PC-9 (cell line): ENCODE results near the gene NAP1L5. TPM values are rescaled to one million over a fixed set of nuclear protein-coding genes. Genes with fewer than 3 reads are reported as not detected.

ENCODE experiments used
- BruUV-seq: library from RNA; stranded (reverse); fragments of 400-500 nt; replicated peaks from 2 replicates; lab custom pipeline; 2021; lab: Mats Ljungman, UMichigan
- CTCF ChIA-PET: fragments of 300-600 bp; sonication (Branson Sonifier 250); formaldehyde crosslinking; loops from one replicate; lab custom pipeline; 2022; ENCODE audit warnings: antibody characterized with exemption; lab: Charles Lee
- POLR2A ChIA-PET: fragments of 300-600 bp; sonication (Branson Sonifier 250); formaldehyde crosslinking; loops from one replicate; lab custom pipeline; 2022; ENCODE audit warnings: antibody characterized with exemption; ENCODE audit not compliant: unreplicated experiment; lab: Charles Lee
- DNase-seq, 2 experiments: peaks; one replicate each; pipeline versions ENCODE4 v3.0.0 to v3.0.0-alpha.2; 2015 to 2022; ENCODE audit warnings: mixed read lengths in 1 of 2
- H2AFZ ChIP-seq: fragments of 200-600 bp; sonication (generic); 2 replicates; pipeline ENCODE4 v1.8.1; 2017; ENCODE audit warnings: antibody characterized with exemption
- H3F3A ChIP-seq: fragments of 200-600 bp; sonication (generic); 2 replicates; pipeline ENCODE4 v1.8.1; 2017; ENCODE audit warnings: antibody characterized with exemption, mild to moderate bottlenecking, low read depth; ENCODE audit not compliant: insufficient read depth
- H3K27ac ChIP-seq: fragments of 200-600 bp; sonication (generic); 2 replicates; pipeline ENCODE4 v1.6.1; 2016; ENCODE audit warnings: mixed run types
- H3K27me3 ChIP-seq: fragments of 200-600 bp; sonication (generic); 2 replicates; pipeline ENCODE4 v1.6.1; 2016; ENCODE audit warnings: low read depth, mixed run types; ENCODE audit not compliant: insufficient read depth
- H3K36me3 ChIP-seq: fragments of 200-600 bp; sonication (generic); 2 replicates; pipeline ENCODE4 v1.6.1; 2016; ENCODE audit warnings: low read depth, mixed run types
- H3K4me1 ChIP-seq: fragments of 200-600 bp; sonication (generic); replicated peaks from 2 replicates; pipeline ENCODE4 v1.6.1; 2016; ENCODE audit warnings: mixed run types; ENCODE audit not compliant: insufficient read depth
- H3K4me2 ChIP-seq: fragments of 200-600 bp; sonication (generic); 2 replicates; pipeline ENCODE4 v1.6.1; 2017; ENCODE audit warnings: mixed run types
- H3K4me3 ChIP-seq: fragments of 200-600 bp; sonication (generic); 2 replicates; pipeline ENCODE4 v1.6.1; 2016; ENCODE audit warnings: mixed run types
- H3K79me2 ChIP-seq: fragments of 200-600 bp; sonication (generic); 2 replicates; pipeline ENCODE4 v1.6.1; 2017; ENCODE audit warnings: low read depth, mixed run types
- H3K9me2 ChIP-seq: fragments of 200-600 bp; sonication (generic); 2 replicates; pipeline ENCODE4 v1.8.1; 2017; ENCODE audit warnings: mild to moderate bottlenecking; ENCODE audit not compliant: insufficient read depth
- H3K9me3 ChIP-seq: fragments of 200-600 bp; sonication (generic); 2 replicates; pipeline ENCODE4 v1.8.1; 2016; ENCODE audit warnings: low read depth; ENCODE audit not compliant: insufficient read depth
- H4K20me1 ChIP-seq: fragments of 200-600 bp; sonication (generic); 2 replicates; pipeline ENCODE4 v1.8.1; 2017; ENCODE audit not compliant: insufficient read depth
- EZH2 ChIP-seq: fragments of 200-600 bp; sonication (generic); IDR thresholded peaks from 2 replicates; pipeline ENCODE4 v1.8.0; 2017; ENCODE audit warnings: antibody characterized with exemption, low read depth
- intact Hi-C: fragments of 100-400 bp; cut with micrococcal nuclease; formaldehyde crosslinking; loops from one replicate; pipeline ENCODE4 v1.10.0; 2022; ENCODE audit not compliant: unreplicated experiment
- total RNA-seq: library from RNA; stranded (reverse); gene quantifications from 2 replicates; pipeline ENCODE4 v1.2.3, GENCODE V29; 2021
- TF ChIP-seq, protein P1 (sequence below): fragments of 200-600 bp; sonication (generic); conservative IDR thresholded peaks from 2 replicates; pipeline ENCODE4 v1.6.1; 2017; ENCODE audit warnings: mixed run types, antibody characterized with exemption, mild to moderate bottlenecking, moderate library complexity

Gene NAP1L5
- total RNA-seq, 1 experiment from 2014 or later: 0.37 TPM

DNA sequence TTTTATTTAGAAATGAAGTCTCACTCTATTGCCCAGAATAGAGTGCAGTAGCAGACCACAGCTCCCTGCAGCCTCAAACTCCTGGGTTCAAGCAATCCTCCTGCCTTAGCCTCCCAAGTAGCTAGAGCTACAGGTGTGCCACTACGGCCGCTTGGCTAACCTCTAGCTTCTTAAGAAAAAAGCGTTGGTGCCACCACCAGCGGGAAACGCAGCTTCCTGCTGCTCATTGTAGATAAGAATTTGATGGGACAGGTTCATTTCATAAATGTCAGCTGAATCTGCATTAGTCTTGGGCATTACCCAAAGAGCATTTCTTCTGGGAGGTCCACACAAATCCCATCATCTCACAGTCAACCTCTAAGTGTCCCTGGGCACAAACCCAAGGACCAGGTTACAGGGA, 33.2 kb upstream of the NAP1L5 start:
- no peaks in the 10 kb centered on the region for H3K79me2 ChIP-seq
- TF ChIP-seq EZH2: no peak
- TF ChIP-seq, protein P1, sequence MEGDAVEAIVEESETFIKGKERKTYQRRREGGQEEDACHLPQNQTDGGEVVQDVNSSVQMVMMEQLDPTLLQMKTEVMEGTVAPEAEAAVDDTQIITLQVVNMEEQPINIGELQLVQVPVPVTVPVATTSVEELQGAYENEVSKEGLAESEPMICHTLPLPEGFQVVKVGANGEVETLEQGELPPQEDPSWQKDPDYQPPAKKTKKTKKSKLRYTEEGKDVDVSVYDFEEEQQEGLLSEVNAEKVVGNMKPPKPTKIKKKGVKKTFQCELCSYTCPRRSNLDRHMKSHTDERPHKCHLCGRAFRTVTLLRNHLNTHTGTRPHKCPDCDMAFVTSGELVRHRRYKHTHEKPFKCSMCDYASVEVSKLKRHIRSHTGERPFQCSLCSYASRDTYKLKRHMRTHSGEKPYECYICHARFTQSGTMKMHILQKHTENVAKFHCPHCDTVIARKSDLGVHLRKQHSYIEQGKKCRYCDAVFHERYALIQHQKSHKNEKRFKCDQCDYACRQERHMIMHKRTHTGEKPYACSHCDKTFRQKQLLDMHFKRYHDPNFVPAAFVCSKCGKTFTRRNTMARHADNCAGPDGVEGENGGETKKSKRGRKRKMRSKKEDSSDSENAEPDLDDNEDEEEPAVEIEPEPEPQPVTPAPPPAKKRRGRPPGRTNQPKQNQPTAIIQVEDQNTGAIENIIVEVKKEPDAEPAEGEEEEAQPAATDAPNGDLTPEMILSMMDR: no peak
- BruUV-seq: no TSS peak
- H4K20me1 ChIP-seq: no peaks in the 10 kb centered on the region
- CTCF ChIA-PET: no interaction called here
- H3K4me1 ChIP-seq: no peaks in the 10 kb centered on the region
- H3K27ac ChIP-seq: no peak overlapping the region
- H2AFZ ChIP-seq: no peak overlapping the region
- no peak for DNase-seq
- POLR2A ChIA-PET: no interaction called here
- no peak overlapping the region for H3K4me2 ChIP-seq
- no peaks in the 10 kb centered on the region for H3K9me3 ChIP-seq
- no peak overlapping the region for H3K4me3 ChIP-seq
- no peaks in the 10 kb centered on the region for H3K9me2 ChIP-seq
- H3K36me3 ChIP-seq: no peaks in the 10 kb centered on the region
- no peaks in the 10 kb centered on the region for H3F3A ChIP-seq
- intact Hi-C loops: no loop called here
- no peaks in the 10 kb centered on the region for H3K27me3 ChIP-seq

DNA sequence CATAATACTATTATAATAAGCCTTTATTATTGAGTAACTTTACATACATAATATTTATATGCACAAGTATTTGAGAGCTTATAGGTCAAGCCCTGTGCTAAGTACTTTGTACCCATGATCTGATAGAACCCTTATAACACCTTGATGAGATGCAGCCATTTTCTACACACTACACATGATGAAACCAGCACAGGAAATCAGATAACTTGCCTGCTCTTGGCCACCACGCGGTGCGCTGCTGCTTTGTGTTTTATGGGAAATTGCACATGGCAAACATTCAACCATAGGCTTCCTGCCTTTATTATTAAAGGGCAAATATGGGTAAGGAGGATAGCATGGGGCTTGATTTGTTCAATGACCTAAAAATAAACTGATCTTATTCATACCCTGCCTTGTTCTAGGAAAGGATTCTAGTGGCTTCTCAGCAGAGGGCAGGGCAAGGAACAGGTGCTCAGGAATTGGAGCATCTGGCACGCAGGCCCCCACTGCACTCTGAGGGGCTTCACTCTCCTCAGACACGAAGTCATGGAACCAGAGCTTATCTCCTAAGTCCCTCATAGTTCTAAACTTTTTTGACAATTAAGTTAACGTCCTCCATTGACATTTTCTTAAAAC, 31.6 kb upstream of the NAP1L5 start:
- Histone ChIP-seq H3F3A (no peaks in the 10 kb centered on the region), H3K4me2 (no peak overlapping the region), H4K20me1 (no peaks in the 10 kb centered on the region), H3K9me3 (no peaks in the 10 kb centered on the region), H3K4me1 (no peaks in the 10 kb centered on the region), H3K4me3 (no peak overlapping the region), H2AFZ (no peak overlapping the region), H3K9me2 (no peaks in the 10 kb centered on the region), H3K79me2 (no peaks in the 10 kb centered on the region), H3K36me3 (no peaks in the 10 kb centered on the region), H3K27ac (no peak overlapping the region), H3K27me3 (no peaks in the 10 kb centered on the region)
- ChIA-PET POLR2A (no interaction called here), CTCF (no interaction called here)
- no TSS peak for BruUV-seq
- no peak for DNase-seq
- no peak for TF ChIP-seq EZH2
- TF ChIP-seq, protein P1: no peak
- intact Hi-C loops: no loop called here

DNA sequence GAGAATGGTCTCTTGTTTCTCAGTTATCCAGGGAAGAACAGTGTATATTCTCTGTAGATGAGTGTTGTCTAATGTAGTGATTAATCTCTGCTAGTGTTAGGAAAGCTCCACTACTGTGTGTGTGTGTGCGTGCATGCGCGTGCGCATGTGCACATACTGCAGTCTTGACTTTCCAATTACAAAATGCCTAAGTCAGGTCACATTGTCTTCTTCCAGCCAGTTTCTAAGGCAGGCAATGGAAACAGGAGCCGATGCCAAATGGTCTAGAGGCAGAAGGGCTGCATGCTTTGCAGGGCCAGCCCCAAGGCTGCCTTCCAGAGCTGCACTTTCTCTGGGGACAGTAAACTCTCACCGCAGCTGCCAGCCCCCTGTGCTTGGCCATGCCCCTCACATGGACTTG, 30.5 kb upstream of the NAP1L5 start:
- no peak for DNase-seq
- no TSS peak for BruUV-seq
- Histone ChIP-seq H3K36me3 (no peaks in the 10 kb centered on the region), H4K20me1 (no peaks in the 10 kb centered on the region), H2AFZ (no peak overlapping the region), H3K27me3 (no peaks in the 10 kb centered on the region), H3K4me3 (no peak overlapping the region), H3K79me2 (no peaks in the 10 kb centered on the region), H3K9me2 (no peaks in the 10 kb centered on the region), H3K4me2 (no peak overlapping the region), H3K9me3 (no peaks in the 10 kb centered on the region), H3K4me1 (no peaks in the 10 kb centered on the region), H3F3A (no peaks in the 10 kb centered on the region), H3K27ac (no peak overlapping the region)
- intact Hi-C loops: no loop called here
- TF ChIP-seq EZH2: no peak
- TF ChIP-seq, protein P1: no peak
- ChIA-PET POLR2A (no interaction called here), CTCF (no interaction called here)
